H9 (cell line): ENCODE results near the gene TFB1M. TPM values are rescaled to one million over a fixed set of nuclear protein-coding genes. Genes with fewer than 3 reads are reported as not detected.

Source experiments
- DNase-seq: peaks from one replicate; pipeline ENCODE4 v3.0.0-alpha.2; 2017
- H2AFZ ChIP-seq: one replicate; pipeline ENCODE4 v1.6.1; 2013; ENCODE audit warnings: mild to moderate bottlenecking, low read length, control low read depth, moderate library complexity
- H2AK5ac ChIP-seq: 2 replicates; pipeline ENCODE4 v1.6.1; 2013; ENCODE audit warnings: low read length, control low read depth, mixed read lengths; ENCODE audit not compliant: insufficient read length
- H2BK120ac ChIP-seq: one replicate; pipeline ENCODE4 v1.6.1; 2013; ENCODE audit warnings: low read depth, mild to moderate bottlenecking, low read length, control low read depth, inconsistent platforms; ENCODE audit not compliant: poor library complexity, severe bottlenecking
- H2BK12ac ChIP-seq: 2 replicates; pipeline ENCODE4 v1.6.1; 2013; ENCODE audit warnings: low read length, control low read depth, mixed read lengths, low read depth; ENCODE audit not compliant: insufficient read length
- H2BK15ac ChIP-seq: 2 replicates; pipeline ENCODE4 v1.6.1; 2013; ENCODE audit warnings: low read depth, low read length, control low read depth
- H2BK20ac ChIP-seq: one replicate; pipeline ENCODE4 v1.6.1; 2013; ENCODE audit warnings: low read depth, mild to moderate bottlenecking, low read length, control low read depth, inconsistent platforms; ENCODE audit not compliant: poor library complexity, severe bottlenecking
- H2BK5ac ChIP-seq: 2 replicates; pipeline ENCODE4 v1.6.1; 2013; ENCODE audit warnings: low read length, control low read depth, mixed read lengths; ENCODE audit not compliant: insufficient read length
- H3K14ac ChIP-seq: 2 replicates; pipeline ENCODE4 v1.6.1; 2013; ENCODE audit warnings: low read length, control low read depth; ENCODE audit not compliant: insufficient read depth
- H3K18ac ChIP-seq: 2 replicates; pipeline ENCODE4 v1.6.1; 2013; ENCODE audit warnings: low read depth, mild to moderate bottlenecking, mixed read lengths, low read length, control low read depth; ENCODE audit not compliant: insufficient read length
- H3K23ac ChIP-seq: 2 replicates; pipeline ENCODE4 v1.6.1; 2013; ENCODE audit warnings: low read length, control low read depth, mixed read lengths, low read depth; ENCODE audit not compliant: insufficient read length
- H3K23me2 ChIP-seq: 2 replicates; pipeline ENCODE4 v1.6.1; 2013; ENCODE audit warnings: low read depth, mild to moderate bottlenecking, mixed read lengths, low read length, control low read depth; ENCODE audit not compliant: insufficient read length, poor library complexity, severe bottlenecking
- H3K27ac ChIP-seq: 2 replicates; pipeline ENCODE4 v1.5.1; 2013; ENCODE audit warnings: low read length, control low read depth, mixed read lengths, low read depth; ENCODE audit not compliant: insufficient read length
- H3K27me3 ChIP-seq: 2 replicates; pipeline ENCODE4 v1.6.1; 2013; ENCODE audit warnings: low read length, control low read depth, inconsistent platforms; ENCODE audit not compliant: insufficient read depth
- H3K4ac ChIP-seq: 2 replicates; pipeline ENCODE4 v1.6.1; 2013; ENCODE audit warnings: low read depth, mild to moderate bottlenecking, control low read depth, inconsistent platforms, low read length, moderate library complexity
- H3K4me1 ChIP-seq: 2 replicates; pipeline ENCODE4 v1.6.1; 2013; ENCODE audit warnings: low read length, control low read depth, inconsistent platforms; ENCODE audit not compliant: insufficient read depth
- H3K4me2 ChIP-seq: 2 replicates; pipeline ENCODE4 v1.6.1; 2013; ENCODE audit warnings: low read length, control low read depth, mixed read lengths; ENCODE audit not compliant: insufficient read length, insufficient read depth
- H3K56ac ChIP-seq: 2 replicates; pipeline ENCODE4 v1.6.1; 2013; ENCODE audit warnings: low read depth, mild to moderate bottlenecking, mixed read lengths, low read length, control low read depth; ENCODE audit not compliant: insufficient read length
- H3K79me1 ChIP-seq: 2 replicates; pipeline ENCODE4 v1.6.1; 2013; ENCODE audit warnings: low read depth, mild to moderate bottlenecking, moderate library complexity, low read length, control low read depth, inconsistent platforms; ENCODE audit not compliant: insufficient read depth, poor library complexity, severe bottlenecking
- H3K79me2 ChIP-seq: 2 replicates; pipeline ENCODE4 v1.6.1; 2013; ENCODE audit warnings: low read length, control low read depth, inconsistent platforms; ENCODE audit not compliant: insufficient read depth
- H3K9ac ChIP-seq: 2 replicates; pipeline ENCODE4 v1.6.1; 2013; ENCODE audit warnings: low read length, control low read depth, mixed read lengths; ENCODE audit not compliant: insufficient read length; ENCODE audit errors: extremely low read depth
- H3K9me3 ChIP-seq: one replicate; pipeline ENCODE4 v1.6.1; 2013; ENCODE audit warnings: low read depth, low read length, inconsistent platforms; ENCODE audit not compliant: control insufficient read depth
- H3T11ph ChIP-seq: one replicate; pipeline ENCODE4 v1.6.1; 2013; ENCODE audit warnings: mild to moderate bottlenecking, low read length, control low read depth, inconsistent platforms
- H4K20me1 ChIP-seq: one replicate; pipeline ENCODE4 v1.6.1; 2013; ENCODE audit not compliant: control insufficient read depth, insufficient read length, insufficient read depth
- H4K5ac ChIP-seq: 2 replicates; pipeline ENCODE4 v1.6.1; 2013; ENCODE audit warnings: low read depth, mild to moderate bottlenecking, mixed read lengths, low read length, control low read depth; ENCODE audit not compliant: insufficient read length
- H4K8ac ChIP-seq: replicated peaks from 2 replicates; pipeline ENCODE4 v1.6.1; 2013; ENCODE audit warnings: low read length, control low read depth, mixed read lengths, low read depth; ENCODE audit not compliant: insufficient read length
- H4K91ac ChIP-seq: 2 replicates; pipeline ENCODE4 v1.6.1; 2013; ENCODE audit warnings: low read depth, mild to moderate bottlenecking, moderate library complexity, mixed read lengths, low read length, control low read depth; ENCODE audit not compliant: insufficient read length
- H3K27ac Mint-ChIP-seq, 3 experiments: 2 replicates in 2 of 3; 3 replicates in 1 of 3; pipeline ENCODE4 v1.8.0; 2020 to 2021; ENCODE audit warnings: mixed read lengths in 3 of 3, mild to moderate bottlenecking in 1 of 3, moderate library complexity in 1 of 3
- H3K27me3 Mint-ChIP-seq: 2 replicates; pipeline ENCODE4 v1.8.0; 2021; ENCODE audit warnings: low read depth, mild to moderate bottlenecking, moderate library complexity, mixed read lengths
- H3K36me3 Mint-ChIP-seq, 3 experiments: 2 replicates in 2 of 3; 3 replicates in 1 of 3; pipeline ENCODE4 v1.8.0; 2020 to 2021; ENCODE audit warnings: low read depth in 3 of 3, mixed read lengths in 3 of 3; ENCODE audit not compliant: insufficient read depth in 1 of 3
- H3K4me1 Mint-ChIP-seq, 2 experiments: 2 replicates each; pipeline ENCODE4 v1.8.0; 2020; ENCODE audit warnings: mixed read lengths in 2 of 2
- H3K4me3 Mint-ChIP-seq, 2 experiments: 2 replicates in 1 of 2; 3 replicates in 1 of 2; pipeline ENCODE4 v1.8.0; 2020 to 2021; ENCODE audit warnings: mild to moderate bottlenecking in 2 of 2, mixed read lengths in 2 of 2, moderate library complexity in 1 of 2
- H3K9me3 Mint-ChIP-seq, 2 experiments: 2 replicates in 1 of 2; 3 replicates in 1 of 2; pipeline ENCODE4 v1.8.0; 2020; ENCODE audit warnings: mild to moderate bottlenecking in 2 of 2, mixed read lengths in 2 of 2, moderate library complexity in 1 of 2
- total RNA-seq: library from RNA; stranded (reverse); gene quantifications from 2 replicates; pipeline ENCODE4 v1.2.1, GENCODE V29; 2021
- TF ChIP-seq, protein P1 (sequence below): fragments of 200-600 bp; sonication (generic); conservative IDR thresholded peaks from 3 replicates; pipeline ENCODE4 v1.8.0; 2021; ENCODE audit warnings: antibody characterized with exemption, mild to moderate bottlenecking

The TFB1M gene
- total RNA-seq, 1 experiment from 2014 or later: 28.6 TPM

DNA sequence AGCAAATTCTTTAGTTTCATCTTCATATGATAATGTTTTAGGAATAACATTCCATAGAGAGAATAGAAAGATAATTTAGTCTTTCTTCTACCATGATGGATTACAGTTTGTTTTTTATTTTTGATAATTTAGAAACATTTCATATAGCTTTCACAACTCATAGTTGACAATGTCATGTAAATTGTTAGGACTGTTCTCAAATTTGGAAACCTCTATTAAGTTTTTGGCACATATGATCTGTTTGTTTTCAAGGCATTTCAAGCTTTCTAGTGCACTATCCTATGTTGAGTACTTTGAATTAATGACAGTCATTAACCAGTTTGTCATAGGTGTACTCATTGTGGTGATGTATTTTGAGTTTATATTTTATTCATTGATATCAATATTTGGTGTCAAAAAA, 10.7 kb upstream of the TFB1M start:
- no peaks in the 10 kb centered on the region for H3K27me3 Mint-ChIP-seq
- H3K56ac ChIP-seq: no peak overlapping the region
- H3K23me2 ChIP-seq: peaks cover 4% of the 10 kb centered on the region
- no peak overlapping the region for H2BK15ac ChIP-seq
- H2BK120ac ChIP-seq: no peak overlapping the region
- no peak overlapping the region for H4K91ac ChIP-seq
- H3K79me2 ChIP-seq: no peaks in the 10 kb centered on the region
- H3T11ph ChIP-seq: no peak overlapping the region
- H2AK5ac ChIP-seq: no peak overlapping the region
- no peaks in the 10 kb centered on the region for H3K36me3 Mint-ChIP-seq
- H3K27me3 ChIP-seq: no peaks in the 10 kb centered on the region
- H3K9ac ChIP-seq: no peak overlapping the region
- H4K8ac ChIP-seq: no peak overlapping the region
- H3K4me1 Mint-ChIP-seq: peaks cover 21 to 23% of the 10 kb centered on the region in 2 experiments
- H3K27ac Mint-ChIP-seq: no peak overlapping the region
- peaks cover 2% of the 10 kb centered on the region; the same call in 1 of the 2 replicates for H3K4me1 ChIP-seq
- no peak overlapping the region for H3K4ac ChIP-seq
- no peak for DNase-seq
- no peaks in the 10 kb centered on the region for H3K79me1 ChIP-seq
- no peak overlapping the region for H3K4me3 Mint-ChIP-seq
- H2BK12ac ChIP-seq: no peak overlapping the region
- H4K20me1 ChIP-seq: no peaks in the 10 kb centered on the region
- no peak overlapping the region for H3K23ac ChIP-seq
- no peak overlapping the region for H2BK5ac ChIP-seq
- no peak overlapping the region for H3K14ac ChIP-seq
- TF ChIP-seq, protein P1, sequence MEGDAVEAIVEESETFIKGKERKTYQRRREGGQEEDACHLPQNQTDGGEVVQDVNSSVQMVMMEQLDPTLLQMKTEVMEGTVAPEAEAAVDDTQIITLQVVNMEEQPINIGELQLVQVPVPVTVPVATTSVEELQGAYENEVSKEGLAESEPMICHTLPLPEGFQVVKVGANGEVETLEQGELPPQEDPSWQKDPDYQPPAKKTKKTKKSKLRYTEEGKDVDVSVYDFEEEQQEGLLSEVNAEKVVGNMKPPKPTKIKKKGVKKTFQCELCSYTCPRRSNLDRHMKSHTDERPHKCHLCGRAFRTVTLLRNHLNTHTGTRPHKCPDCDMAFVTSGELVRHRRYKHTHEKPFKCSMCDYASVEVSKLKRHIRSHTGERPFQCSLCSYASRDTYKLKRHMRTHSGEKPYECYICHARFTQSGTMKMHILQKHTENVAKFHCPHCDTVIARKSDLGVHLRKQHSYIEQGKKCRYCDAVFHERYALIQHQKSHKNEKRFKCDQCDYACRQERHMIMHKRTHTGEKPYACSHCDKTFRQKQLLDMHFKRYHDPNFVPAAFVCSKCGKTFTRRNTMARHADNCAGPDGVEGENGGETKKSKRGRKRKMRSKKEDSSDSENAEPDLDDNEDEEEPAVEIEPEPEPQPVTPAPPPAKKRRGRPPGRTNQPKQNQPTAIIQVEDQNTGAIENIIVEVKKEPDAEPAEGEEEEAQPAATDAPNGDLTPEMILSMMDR: no peak
- H2AFZ ChIP-seq: no peak overlapping the region
- H3K9me3 ChIP-seq: no peaks in the 10 kb centered on the region
- H3K27ac ChIP-seq: no peak overlapping the region
- H3K9me3 Mint-ChIP-seq: no peaks in the 10 kb centered on the region
- no peak overlapping the region for H2BK20ac ChIP-seq
- H3K4me2 ChIP-seq: no peak overlapping the region
- H3K18ac ChIP-seq: no peak overlapping the region
- H4K5ac ChIP-seq: no peak overlapping the region
